HepG2 (cell line): ENCODE data around the gene H6PD. TPM values are rescaled to one million over a fixed set of nuclear protein-coding genes. Genes with fewer than 3 reads are reported as not detected.

Experiments
- CEBPG ChIP-seq: IDR thresholded peaks from 2 replicates; pipeline ENCODE4 v1.6.1; 2016
- NR2F2 ChIP-seq: IDR thresholded peaks from 2 replicates; pipeline ENCODE4 v1.6.1; 2012; ENCODE audit warnings: low read depth, inconsistent platforms, borderline replicate concordance
- SRSF1 ChIP-seq: fragments of 200-400 bp; formaldehyde crosslinking; optimal IDR thresholded peaks from 2 replicates; pipeline ENCODE3; 2017; ENCODE audit warnings: mild to moderate bottlenecking, low read depth, low read length, moderate library complexity
- TAF1 ChIP-seq: sonication (generic); formaldehyde crosslinking; IDR thresholded peaks from 2 replicates; pipeline ENCODE4 v1.4.0; 2020; ENCODE audit warnings: missing genetic modification reagents
- ZFP41 ChIP-seq: sonication (generic); formaldehyde crosslinking; IDR thresholded peaks from 2 replicates; pipeline ENCODE4 v1.4.0; 2020; ENCODE audit warnings: mild to moderate bottlenecking, missing genetic modification reagents, borderline replicate concordance
- ZNF326 ChIP-seq: sonication (generic); formaldehyde crosslinking; IDR thresholded peaks from 2 replicates; pipeline ENCODE4 v1.4.0; 2020; ENCODE audit warnings: missing genetic modification reagents, borderline replicate concordance
- ZNF337 ChIP-seq: sonication (generic); formaldehyde crosslinking; IDR thresholded peaks from 2 replicates; pipeline ENCODE4 v1.5.1; 2020; ENCODE audit warnings: missing genetic modification reagents, low read depth, mild to moderate bottlenecking, borderline replicate concordance
- ZNF432 ChIP-seq: sonication (generic); formaldehyde crosslinking; IDR thresholded peaks from 2 replicates; pipeline ENCODE4 v1.5.0; 2020; ENCODE audit warnings: missing genetic modification reagents, mild to moderate bottlenecking, borderline replicate concordance
- ZNF615 ChIP-seq: sonication (generic); formaldehyde crosslinking; IDR thresholded peaks from 2 replicates; pipeline ENCODE4 v1.5.0; 2020; ENCODE audit warnings: mild to moderate bottlenecking, missing genetic modification reagents, borderline replicate concordance
- ZNF780A ChIP-seq: sonication (generic); formaldehyde crosslinking; IDR thresholded peaks from 2 replicates; pipeline ENCODE4 v1.8.0; 2022; ENCODE audit warnings: mild to moderate bottlenecking, missing genetic modification reagents, moderate library complexity
- polyA plus RNA-seq, 8 experiments: library from polyadenylated mRNA; depleted of rRNA in 3 of 8; stranded (reverse) in 7 of 8; unstranded in 1 of 8; fragments of >200 nt; fragmentation: Illumina TruSeq in 4 of 8; extraction: Trizol in 4 of 8; gene quantifications; 2 replicates each; pipeline versions ENCODE4 v1.2.1 to v1.2.3, GENCODE V29; 2011 to 2016; ENCODE audit warnings: low read depth in 4 of 8, missing spikeins in 1 of 8, mixed read lengths in 1 of 8; ENCODE audit not compliant: insufficient read depth in 1 of 8
- total RNA-seq, 5 experiments: library from RNA; depleted of rRNA; stranded (reverse); fragments of >200 nt; fragmentation: Illumina TruSeq; extraction: Trizol; gene quantifications; 2 replicates each; pipeline ENCODE4 v1.2.3, GENCODE V29; 2016; ENCODE audit warnings: low read depth in 1 of 5
- TF ChIP-seq, protein P1 (sequence below): sonication (generic); formaldehyde crosslinking; IDR thresholded peaks from 2 replicates; pipeline ENCODE4 v1.8.1; 2023; ENCODE audit warnings: missing genetic modification reagents, mild to moderate bottlenecking, borderline replicate concordance
- TF ChIP-seq, protein P2 (sequence below): sonication (generic); formaldehyde crosslinking; IDR thresholded peaks from 2 replicates; pipeline ENCODE4 v1.8.0; 2022; ENCODE audit warnings: missing genetic modification reagents, mild to moderate bottlenecking, borderline replicate concordance
- TF ChIP-seq, protein P3 (sequence below): sonication (generic); formaldehyde crosslinking; IDR thresholded peaks from 2 replicates; pipeline ENCODE4 v1.5.0; 2020; ENCODE audit warnings: mild to moderate bottlenecking, missing genetic modification reagents
- TF ChIP-seq, protein P4 (sequence below): sonication (generic); formaldehyde crosslinking; IDR thresholded peaks from 2 replicates; pipeline ENCODE4 v1.8.0; 2022; ENCODE audit warnings: mild to moderate bottlenecking, missing genetic modification reagents, moderate library complexity
- TF ChIP-seq, protein P5 (sequence below): sonication (generic); formaldehyde crosslinking; IDR thresholded peaks from 2 replicates; pipeline ENCODE4 v1.5.1; 2020; ENCODE audit warnings: mild to moderate bottlenecking, missing genetic modification reagents, borderline replicate concordance

Gene H6PD
- total and polyA plus RNA-seq, 2 of the 13 experiments (the other 11 are each of a cell fraction or from before 2014, with no cell fraction given) = 9.3 to 14.1 TPM

DNA sequence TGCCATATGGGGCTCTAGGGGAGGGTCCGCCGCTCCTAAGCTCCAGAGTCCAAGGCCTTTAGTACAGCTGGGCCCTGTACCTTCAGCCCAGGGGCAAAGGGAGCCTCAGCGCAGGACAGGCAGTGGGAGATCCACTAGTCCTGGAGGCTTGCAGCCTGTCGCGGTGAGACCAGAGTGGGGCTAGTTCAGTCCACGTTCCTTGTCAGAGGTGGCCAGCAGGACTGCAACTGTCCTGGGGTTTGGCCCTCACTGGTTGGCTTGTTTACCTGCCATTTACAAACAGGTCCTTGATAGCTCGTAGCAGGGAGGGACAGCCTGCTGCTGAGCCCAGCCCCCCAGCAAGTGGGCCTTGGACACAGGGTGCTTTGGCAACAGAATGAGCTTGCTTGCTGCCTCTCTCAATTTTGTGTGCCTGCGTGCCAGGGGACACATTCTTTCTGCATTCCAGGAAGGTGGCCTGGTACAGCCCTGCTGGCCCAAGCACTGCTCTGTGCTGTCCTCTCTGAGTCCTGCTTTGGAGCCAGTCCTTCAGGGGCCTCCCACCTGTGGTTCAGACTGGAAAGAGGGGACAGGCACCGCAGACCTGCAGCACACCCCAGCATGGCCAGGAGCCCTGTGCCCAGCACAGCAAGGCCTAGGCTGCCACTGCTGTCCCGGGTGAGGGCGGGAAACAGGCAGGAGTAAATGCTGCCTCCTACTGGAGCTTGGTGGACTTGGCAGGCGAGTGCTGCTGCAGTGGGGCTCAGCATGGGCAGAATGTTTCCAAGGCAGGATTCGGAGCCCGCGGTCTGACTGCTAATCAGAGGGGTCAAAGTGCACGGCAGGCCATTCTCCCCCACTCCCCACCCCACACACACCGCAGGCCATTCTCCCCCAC, 15.2 kb downstream of the H6PD start (continued):
- TF ChIP-seq, protein P1, sequence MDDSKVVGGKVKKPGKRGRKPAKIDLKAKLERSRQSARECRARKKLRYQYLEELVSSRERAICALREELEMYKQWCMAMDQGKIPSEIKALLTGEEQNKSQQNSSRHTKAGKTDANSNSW (CRISPR knock-in tag) = no peak
- TF ChIP-seq TAF1 (peak; percentile 36; the same call in 1 of the 2 replicates), ZFP41 (CRISPR knock-in tag) (no peak), NR2F2 (no peak; the same call in 1 of the 2 replicates), ZNF615 (CRISPR knock-in tag) (no peak), ZNF432 (CRISPR knock-in tag) (no peak), CEBPG (CRISPR knock-in tag) (no peak; the same call in 1 of the 2 replicates), ZNF326 (no peak), ZNF780A (CRISPR knock-in tag) (no peak), SRSF1 (no peak), ZNF337 (CRISPR knock-in tag) (0 out of 2 replicates have a peak, but pooled peaks have one; percentile 34)
- TF ChIP-seq, protein P2, sequence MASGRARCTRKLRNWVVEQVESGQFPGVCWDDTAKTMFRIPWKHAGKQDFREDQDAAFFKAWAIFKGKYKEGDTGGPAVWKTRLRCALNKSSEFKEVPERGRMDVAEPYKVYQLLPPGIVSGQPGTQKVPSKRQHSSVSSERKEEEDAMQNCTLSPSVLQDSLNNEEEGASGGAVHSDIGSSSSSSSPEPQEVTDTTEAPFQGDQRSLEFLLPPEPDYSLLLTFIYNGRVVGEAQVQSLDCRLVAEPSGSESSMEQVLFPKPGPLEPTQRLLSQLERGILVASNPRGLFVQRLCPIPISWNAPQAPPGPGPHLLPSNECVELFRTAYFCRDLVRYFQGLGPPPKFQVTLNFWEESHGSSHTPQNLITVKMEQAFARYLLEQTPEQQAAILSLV (CRISPR knock-in tag) = peak; percentile 44; the same call in 1 of the 2 replicates
- TF ChIP-seq, protein P3, sequence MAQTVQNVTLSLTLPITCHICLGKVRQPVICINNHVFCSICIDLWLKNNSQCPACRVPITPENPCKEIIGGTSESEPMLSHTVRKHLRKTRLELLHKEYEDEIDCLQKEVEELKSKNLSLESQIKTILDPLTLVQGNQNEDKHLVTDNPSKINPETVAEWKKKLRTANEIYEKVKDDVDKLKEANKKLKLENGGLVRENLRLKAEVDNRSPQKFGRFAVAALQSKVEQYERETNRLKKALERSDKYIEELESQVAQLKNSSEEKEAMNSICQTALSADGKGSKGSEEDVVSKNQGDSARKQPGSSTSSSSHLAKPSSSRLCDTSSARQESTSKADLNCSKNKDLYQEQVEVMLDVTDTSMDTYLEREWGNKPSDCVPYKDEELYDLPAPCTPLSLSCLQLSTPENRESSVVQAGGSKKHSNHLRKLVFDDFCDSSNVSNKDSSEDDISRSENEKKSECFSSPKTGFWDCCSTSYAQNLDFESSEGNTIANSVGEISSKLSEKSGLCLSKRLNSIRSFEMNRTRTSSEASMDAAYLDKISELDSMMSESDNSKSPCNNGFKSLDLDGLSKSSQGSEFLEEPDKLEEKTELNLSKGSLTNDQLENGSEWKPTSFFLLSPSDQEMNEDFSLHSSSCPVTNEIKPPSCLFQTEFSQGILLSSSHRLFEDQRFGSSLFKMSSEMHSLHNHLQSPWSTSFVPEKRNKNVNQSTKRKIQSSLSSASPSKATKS (CRISPR knock-in tag) = no peak
- TF ChIP-seq, protein P4, sequence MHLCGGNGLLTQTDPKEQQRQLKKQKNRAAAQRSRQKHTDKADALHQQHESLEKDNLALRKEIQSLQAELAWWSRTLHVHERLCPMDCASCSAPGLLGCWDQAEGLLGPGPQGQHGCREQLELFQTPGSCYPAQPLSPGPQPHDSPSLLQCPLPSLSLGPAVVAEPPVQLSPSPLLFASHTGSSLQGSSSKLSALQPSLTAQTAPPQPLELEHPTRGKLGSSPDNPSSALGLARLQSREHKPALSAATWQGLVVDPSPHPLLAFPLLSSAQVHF (CRISPR knock-in tag) = no peak
- TF ChIP-seq, protein P5, sequence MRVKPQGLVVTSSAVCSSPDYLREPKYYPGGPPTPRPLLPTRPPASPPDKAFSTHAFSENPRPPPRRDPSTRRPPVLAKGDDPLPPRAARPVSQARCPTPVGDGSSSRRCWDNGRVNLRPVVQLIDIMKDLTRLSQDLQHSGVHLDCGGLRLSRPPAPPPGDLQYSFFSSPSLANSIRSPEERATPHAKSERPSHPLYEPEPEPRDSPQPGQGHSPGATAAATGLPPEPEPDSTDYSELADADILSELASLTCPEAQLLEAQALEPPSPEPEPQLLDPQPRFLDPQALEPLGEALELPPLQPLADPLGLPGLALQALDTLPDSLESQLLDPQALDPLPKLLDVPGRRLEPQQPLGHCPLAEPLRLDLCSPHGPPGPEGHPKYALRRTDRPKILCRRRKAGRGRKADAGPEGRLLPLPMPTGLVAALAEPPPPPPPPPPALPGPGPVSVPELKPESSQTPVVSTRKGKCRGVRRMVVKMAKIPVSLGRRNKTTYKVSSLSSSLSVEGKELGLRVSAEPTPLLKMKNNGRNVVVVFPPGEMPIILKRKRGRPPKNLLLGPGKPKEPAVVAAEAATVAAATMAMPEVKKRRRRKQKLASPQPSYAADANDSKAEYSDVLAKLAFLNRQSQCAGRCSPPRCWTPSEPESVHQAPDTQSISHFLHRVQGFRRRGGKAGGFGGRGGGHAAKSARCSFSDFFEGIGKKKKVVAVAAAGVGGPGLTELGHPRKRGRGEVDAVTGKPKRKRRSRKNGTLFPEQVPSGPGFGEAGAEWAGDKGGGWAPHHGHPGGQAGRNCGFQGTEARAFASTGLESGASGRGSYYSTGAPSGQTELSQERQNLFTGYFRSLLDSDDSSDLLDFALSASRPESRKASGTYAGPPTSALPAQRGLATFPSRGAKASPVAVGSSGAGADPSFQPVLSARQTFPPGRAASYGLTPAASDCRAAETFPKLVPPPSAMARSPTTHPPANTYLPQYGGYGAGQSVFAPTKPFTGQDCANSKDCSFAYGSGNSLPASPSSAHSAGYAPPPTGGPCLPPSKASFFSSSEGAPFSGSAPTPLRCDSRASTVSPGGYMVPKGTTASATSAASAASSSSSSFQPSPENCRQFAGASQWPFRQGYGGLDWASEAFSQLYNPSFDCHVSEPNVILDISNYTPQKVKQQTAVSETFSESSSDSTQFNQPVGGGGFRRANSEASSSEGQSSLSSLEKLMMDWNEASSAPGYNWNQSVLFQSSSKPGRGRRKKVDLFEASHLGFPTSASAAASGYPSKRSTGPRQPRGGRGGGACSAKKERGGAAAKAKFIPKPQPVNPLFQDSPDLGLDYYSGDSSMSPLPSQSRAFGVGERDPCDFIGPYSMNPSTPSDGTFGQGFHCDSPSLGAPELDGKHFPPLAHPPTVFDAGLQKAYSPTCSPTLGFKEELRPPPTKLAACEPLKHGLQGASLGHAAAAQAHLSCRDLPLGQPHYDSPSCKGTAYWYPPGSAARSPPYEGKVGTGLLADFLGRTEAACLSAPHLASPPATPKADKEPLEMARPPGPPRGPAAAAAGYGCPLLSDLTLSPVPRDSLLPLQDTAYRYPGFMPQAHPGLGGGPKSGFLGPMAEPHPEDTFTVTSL (CRISPR knock-in tag) = no peak
